Measurements from ENCODE around the gene R3HDM4. TPM values are rescaled to one million over a fixed set of nuclear protein-coding genes. Genes with fewer than 3 reads are reported as not detected.

R3HDM4 gene
- total and polyA plus RNA-seq, 9 of the 15 experiments (the other 6 are each of a cell fraction or from before 2014, with no cell fraction given) = 3.2 to 154 (median 59.0) TPM

DNA sequence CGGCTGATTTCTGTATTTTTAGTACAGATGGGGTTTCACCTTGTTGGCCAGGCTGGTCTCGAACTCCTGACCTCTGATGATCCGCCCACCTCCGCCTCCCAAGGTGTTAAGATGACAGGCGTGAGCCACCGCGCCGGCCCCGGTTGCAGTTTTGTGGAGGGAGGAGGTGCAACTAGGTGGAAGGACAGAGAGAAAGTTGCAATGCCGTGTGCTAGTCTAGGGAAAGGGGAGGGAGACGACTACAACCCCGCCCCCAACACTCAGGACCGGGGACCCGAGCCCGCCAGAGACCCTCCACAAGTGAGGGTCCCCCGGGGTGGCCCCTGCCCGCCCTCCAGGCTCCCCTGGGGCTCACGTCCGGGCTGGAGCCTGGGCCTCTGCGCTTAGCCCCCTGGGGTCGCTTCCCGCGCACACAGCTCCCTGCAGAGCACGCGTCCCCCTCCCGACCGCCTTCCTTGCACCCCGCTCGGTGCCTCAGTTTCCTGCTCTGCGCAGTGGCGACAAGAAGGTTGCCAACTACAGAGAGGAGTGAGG, 11.6 kb upstream of the R3HDM4 start (continued):
- no peak for TF ChIP-seq HDAC6 (IDR thresholded peaks at IDR 0.05; ENCODE audit: low read depth, low read length)
- TF ChIP-seq ZC3H4 (CRISPR knock-in tag; IDR thresholded peaks at IDR 0.05; ENCODE audit: borderline replicate concordance) = peak; percentile 64; the same call in 1 of the 2 replicates
- TF ChIP-seq TEAD1 (CRISPR knock-in tag; IDR thresholded peaks at IDR 0.05) = peak in 1 of 2 experiments; percentile 41; a peak in 1 of 4 replicates
- TF ChIP-seq DMBX1 (CRISPR knock-in tag; IDR thresholded peaks at IDR 0.05; ENCODE audit: borderline replicate concordance) = no peak
- no peak for TF ChIP-seq STAT5B (CRISPR knock-in tag; IDR thresholded peaks at IDR 0.05)
- TF ChIP-seq E2F6 (IDR thresholded peaks at IDR 0.05; ENCODE audit: borderline replicate concordance in 1 of 2, extremely low read depth in 1 of 2, insufficient read depth in 1 of 2, insufficient read length in 1 of 2, low read depth in 1 of 2, low read length in 1 of 2, poor library complexity in 1 of 2, severe bottlenecking in 1 of 2) = peak; percentile 87 to 89
- TF ChIP-seq ZBTB7A (IDR thresholded peaks at IDR 0.05; ENCODE audit: borderline replicate concordance, control insufficient read depth, low read depth, low read length) = peak; percentile 77
- no peak for TF ChIP-seq NR1H2 (CRISPR knock-in tag; IDR thresholded peaks at IDR 0.05)
- TF ChIP-seq, protein P1, sequence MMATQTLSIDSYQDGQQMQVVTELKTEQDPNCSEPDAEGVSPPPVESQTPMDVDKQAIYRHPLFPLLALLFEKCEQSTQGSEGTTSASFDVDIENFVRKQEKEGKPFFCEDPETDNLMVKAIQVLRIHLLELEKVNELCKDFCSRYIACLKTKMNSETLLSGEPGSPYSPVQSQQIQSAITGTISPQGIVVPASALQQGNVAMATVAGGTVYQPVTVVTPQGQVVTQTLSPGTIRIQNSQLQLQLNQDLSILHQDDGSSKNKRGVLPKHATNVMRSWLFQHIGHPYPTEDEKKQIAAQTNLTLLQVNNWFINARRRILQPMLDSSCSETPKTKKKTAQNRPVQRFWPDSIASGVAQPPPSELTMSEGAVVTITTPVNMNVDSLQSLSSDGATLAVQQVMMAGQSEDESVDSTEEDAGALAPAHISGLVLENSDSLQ (IDR thresholded peaks at IDR 0.05) = peak; percentile 77
- no peak for TF ChIP-seq SMC3 (conservative IDR thresholded peaks at IDR 0.05; ENCODE audit: insufficient read depth, low read depth, low read length)
- TF ChIP-seq GTF3C2 (IDR thresholded peaks at IDR 0.05; ENCODE audit: borderline replicate concordance, extremely low read depth, insufficient read length) = peak; percentile 38
- peak; percentile 25; the same call in 1 of the 2 replicates for TF ChIP-seq PHF8 (IDR thresholded peaks at IDR 0.05; ENCODE audit: borderline replicate concordance, low read length)
- TF ChIP-seq NR3C1 (CRISPR knock-in tag; IDR thresholded peaks at IDR 0.05) = peak; percentile 77; the same call in 1 of the 2 replicates
- 0 out of 2 replicates have a peak, but pooled peaks have one; percentile 19 for TF ChIP-seq SP1 (CRISPR knock-in tag; IDR thresholded peaks at IDR 0.05)
- no peak for TF ChIP-seq ZNF696 (CRISPR knock-in tag; conservative IDR thresholded peaks at IDR 0.05)
- TF ChIP-seq, protein P2, sequence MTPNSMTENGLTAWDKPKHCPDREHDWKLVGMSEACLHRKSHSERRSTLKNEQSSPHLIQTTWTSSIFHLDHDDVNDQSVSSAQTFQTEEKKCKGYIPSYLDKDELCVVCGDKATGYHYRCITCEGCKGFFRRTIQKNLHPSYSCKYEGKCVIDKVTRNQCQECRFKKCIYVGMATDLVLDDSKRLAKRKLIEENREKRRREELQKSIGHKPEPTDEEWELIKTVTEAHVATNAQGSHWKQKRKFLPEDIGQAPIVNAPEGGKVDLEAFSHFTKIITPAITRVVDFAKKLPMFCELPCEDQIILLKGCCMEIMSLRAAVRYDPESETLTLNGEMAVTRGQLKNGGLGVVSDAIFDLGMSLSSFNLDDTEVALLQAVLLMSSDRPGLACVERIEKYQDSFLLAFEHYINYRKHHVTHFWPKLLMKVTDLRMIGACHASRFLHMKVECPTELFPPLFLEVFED (CRISPR knock-in tag; conservative IDR thresholded peaks at IDR 0.05) = no peak
- TF ChIP-seq, protein P3, sequence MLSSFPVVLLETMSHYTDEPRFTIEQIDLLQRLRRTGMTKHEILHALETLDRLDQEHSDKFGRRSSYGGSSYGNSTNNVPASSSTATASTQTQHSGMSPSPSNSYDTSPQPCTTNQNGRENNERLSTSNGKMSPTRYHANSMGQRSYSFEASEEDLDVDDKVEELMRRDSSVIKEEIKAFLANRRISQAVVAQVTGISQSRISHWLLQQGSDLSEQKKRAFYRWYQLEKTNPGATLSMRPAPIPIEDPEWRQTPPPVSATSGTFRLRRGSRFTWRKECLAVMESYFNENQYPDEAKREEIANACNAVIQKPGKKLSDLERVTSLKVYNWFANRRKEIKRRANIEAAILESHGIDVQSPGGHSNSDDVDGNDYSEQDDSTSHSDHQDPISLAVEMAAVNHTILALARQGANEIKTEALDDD (IDR thresholded peaks at IDR 0.05) = no peak
- TF ChIP-seq RNF2 (IDR thresholded peaks at IDR 0.05) = no peak; the same call in 1 of the 2 replicates
- TF ChIP-seq HDGF (IDR thresholded peaks at IDR 0.05) = no peak
- no peak for TF ChIP-seq GATAD2A (IDR thresholded peaks at IDR 0.05)
- TF ChIP-seq ZNF766 (CRISPR knock-in tag; conservative IDR thresholded peaks at IDR 0.05) = no peak

Measured in K562 (cell line).